Upper lobe of right lung (tissue), 1 donor: Measurements from ENCODE around the gene C16orf95. TPM values are rescaled to one million over a fixed set of nuclear protein-coding genes. Genes with fewer than 3 reads are reported as not detected.

ENCODE experiments used
- ATAC-seq: fragments of 200-7000 bp; cut with Tn5 transposase; one replicate; pipeline ENCODE4 v1.9.1; 2020; ENCODE audit warnings: mild to moderate bottlenecking, moderate library complexity
- DNase-seq: peaks from one replicate; pipeline ENCODE4 v3.0.0-alpha.2; 2020
- H3K27ac ChIP-seq: fragments of 200-600 bp; one replicate; pipeline ENCODE4 v1.8.0; 2022
- H3K27me3 ChIP-seq: fragments of 200-600 bp; one replicate; pipeline ENCODE4 v1.8.0; 2022; ENCODE audit warnings: mild to moderate bottlenecking
- H3K36me3 ChIP-seq: fragments of 200-600 bp; one replicate; pipeline ENCODE4 v1.8.0; 2022
- H3K4me1 ChIP-seq: fragments of 200-600 bp; one replicate; pipeline ENCODE4 v1.8.0; 2022
- H3K4me3 ChIP-seq: fragments of 200-600 bp; one replicate; pipeline ENCODE4 v1.8.0; 2022; ENCODE audit warnings: mild to moderate bottlenecking
- H3K9me3 ChIP-seq: fragments of 200-600 bp; one replicate; pipeline ENCODE4 v1.8.0; 2022
- intact Hi-C: fragments of 100-400 bp; cut with DNase I; formaldehyde crosslinking; loops from one replicate; pipeline ENCODE4 v1.11.0; 2022
- total RNA-seq: library from RNA; stranded (reverse); fragmentation: NEBNext Ultra II Directional; extraction: Animal tissue kit (Norgen Biotek cat#: 25700); gene quantifications from one replicate; pipeline ENCODE4 v1.2.1, GENCODE V29; 2021
- TF ChIP-seq, protein P1 (sequence below): fragments of 200-600 bp; IDR thresholded peaks from one replicate; pipeline ENCODE4 v1.8.0; 2022; ENCODE audit warnings: antibody characterized with exemption
- donor health status: DM: no; HTN: yes; CAD: no; lungs with severe emphysema.

Gene C16orf95
- total RNA-seq, 1 donor from 2014 or later, result 3.0 TPM

DNA sequence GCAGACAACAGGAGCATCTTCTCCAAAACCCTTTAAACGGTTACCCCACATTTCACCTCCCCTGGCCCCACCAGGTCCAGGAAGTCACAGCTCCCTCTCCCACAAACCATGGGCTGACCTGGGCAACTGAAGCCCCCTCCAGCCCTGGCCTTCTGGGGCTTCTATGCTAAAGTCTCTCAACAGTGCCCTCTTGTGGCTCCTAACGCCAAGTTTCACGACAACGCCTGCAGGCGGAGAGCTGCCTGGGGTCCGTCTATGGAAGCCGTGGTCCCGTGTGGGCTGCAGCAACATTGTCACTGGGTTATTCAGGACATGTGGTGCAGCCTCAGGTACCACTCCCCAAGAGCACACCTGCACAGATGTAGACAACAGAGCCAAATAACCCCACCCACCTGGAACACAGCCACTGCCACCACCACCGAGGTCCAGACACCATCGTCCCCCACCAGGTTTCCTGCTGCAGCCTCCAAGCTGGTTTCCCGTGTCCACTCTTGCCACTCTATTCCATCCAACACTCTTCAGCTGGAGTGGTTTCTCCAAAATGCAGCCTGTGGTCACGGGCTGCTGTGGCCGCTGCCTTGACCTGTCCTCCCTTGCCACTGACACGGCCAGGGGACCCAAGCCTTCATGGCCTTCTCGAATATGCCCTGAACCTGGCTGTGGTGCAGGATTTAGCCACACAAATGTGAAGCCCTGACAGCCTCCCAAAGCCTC, 19.1 kb downstream of the C16orf95 start:
- DNase-seq, result no peak
- TF ChIP-seq, protein P1, sequence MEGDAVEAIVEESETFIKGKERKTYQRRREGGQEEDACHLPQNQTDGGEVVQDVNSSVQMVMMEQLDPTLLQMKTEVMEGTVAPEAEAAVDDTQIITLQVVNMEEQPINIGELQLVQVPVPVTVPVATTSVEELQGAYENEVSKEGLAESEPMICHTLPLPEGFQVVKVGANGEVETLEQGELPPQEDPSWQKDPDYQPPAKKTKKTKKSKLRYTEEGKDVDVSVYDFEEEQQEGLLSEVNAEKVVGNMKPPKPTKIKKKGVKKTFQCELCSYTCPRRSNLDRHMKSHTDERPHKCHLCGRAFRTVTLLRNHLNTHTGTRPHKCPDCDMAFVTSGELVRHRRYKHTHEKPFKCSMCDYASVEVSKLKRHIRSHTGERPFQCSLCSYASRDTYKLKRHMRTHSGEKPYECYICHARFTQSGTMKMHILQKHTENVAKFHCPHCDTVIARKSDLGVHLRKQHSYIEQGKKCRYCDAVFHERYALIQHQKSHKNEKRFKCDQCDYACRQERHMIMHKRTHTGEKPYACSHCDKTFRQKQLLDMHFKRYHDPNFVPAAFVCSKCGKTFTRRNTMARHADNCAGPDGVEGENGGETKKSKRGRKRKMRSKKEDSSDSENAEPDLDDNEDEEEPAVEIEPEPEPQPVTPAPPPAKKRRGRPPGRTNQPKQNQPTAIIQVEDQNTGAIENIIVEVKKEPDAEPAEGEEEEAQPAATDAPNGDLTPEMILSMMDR, result peak; percentile 62
- peak; percentile 43 for ATAC-seq
- H3K27ac ChIP-seq, result no peak overlapping the region
- intact Hi-C loops, result no loop called here
- H3K36me3 ChIP-seq, result no peaks in the 10 kb centered on the region
- no peak overlapping the region for H3K4me3 ChIP-seq
- no peaks in the 10 kb centered on the region for H3K27me3 ChIP-seq
- no peaks in the 10 kb centered on the region for H3K4me1 ChIP-seq
- H3K9me3 ChIP-seq, result no peaks in the 10 kb centered on the region

DNA sequence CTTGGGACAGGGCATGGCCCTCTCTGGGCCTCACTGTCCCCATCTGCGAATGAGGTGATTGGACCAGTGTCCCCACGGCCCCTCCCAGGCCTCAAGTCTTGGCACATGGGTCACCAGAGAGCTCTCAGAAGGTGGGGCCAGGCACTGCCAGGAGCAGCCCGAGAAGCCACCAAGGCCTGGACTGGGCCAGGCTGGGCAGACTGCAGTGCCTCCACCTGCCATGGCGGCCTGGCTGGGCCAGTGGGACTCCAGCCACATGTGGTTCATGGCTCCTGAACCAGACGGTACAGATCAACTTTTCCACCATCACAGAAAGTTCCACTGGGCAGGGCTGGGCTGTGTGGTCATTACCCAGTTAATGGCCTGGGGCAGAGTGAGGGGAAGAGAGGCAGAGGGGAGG, 19.8 kb downstream of the C16orf95 start:
- Histone ChIP-seq H3K27ac (no peak overlapping the region), H3K4me1 (no peaks in the 10 kb centered on the region), H3K36me3 (no peaks in the 10 kb centered on the region), H3K9me3 (no peaks in the 10 kb centered on the region), H3K4me3 (no peak overlapping the region), H3K27me3 (no peaks in the 10 kb centered on the region)
- DNase-seq (no peak), ATAC-seq (peak; percentile 12)
- TF ChIP-seq, protein P1, result no peak
- intact Hi-C loops, result no loop called here

DNA sequence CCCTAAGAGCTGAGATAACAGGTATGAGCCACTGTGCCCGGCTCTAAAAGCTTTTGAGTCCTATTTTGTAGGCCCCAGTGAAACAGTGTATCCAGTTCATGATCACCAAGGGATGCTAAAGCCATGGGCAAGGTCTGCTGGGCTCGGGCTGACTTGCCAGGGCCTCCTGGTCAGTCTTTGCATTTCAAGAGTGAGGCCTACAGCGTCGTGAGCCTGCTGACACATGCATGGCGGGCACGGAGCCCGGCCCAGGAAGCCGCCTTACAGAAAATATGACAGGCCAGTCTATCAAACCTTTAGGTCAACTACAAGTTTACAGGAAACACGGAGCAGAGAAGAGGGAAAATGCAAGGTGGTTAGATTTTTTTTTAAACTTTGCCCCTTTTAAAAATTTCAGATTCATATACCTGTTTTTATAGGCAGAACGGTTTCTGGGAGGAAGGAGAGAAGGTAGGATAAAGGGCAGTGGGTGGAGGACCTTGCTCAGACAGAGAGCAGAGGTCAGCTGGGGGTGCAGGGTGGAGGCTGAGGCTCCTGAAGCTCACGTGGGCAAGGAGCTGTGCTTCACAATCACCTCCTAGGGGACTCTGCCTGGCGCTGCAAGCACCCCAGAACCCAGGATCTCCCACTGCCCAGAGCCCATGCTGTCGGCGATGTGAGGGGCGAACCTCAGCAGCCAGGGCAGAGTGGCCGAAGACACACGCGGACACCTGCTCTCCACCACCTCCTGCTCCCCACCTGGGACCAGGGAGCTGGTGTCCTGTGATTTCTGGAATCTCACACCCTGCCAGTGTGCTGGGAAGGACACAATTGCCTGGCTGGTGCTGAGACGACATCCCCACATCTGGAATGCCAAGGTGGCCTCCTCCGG, 21.3 kb downstream of the C16orf95 start:
- TF ChIP-seq, protein P1, result no peak
- Histone ChIP-seq H3K27me3 (no peaks in the 10 kb centered on the region), H3K36me3 (no peaks in the 10 kb centered on the region), H3K4me1 (no peaks in the 10 kb centered on the region), H3K4me3 (no peak overlapping the region), H3K27ac (no peak overlapping the region), H3K9me3 (no peaks in the 10 kb centered on the region)
- intact Hi-C loops, result no loop called here
- no peak for ATAC-seq
- no peak for DNase-seq

DNA sequence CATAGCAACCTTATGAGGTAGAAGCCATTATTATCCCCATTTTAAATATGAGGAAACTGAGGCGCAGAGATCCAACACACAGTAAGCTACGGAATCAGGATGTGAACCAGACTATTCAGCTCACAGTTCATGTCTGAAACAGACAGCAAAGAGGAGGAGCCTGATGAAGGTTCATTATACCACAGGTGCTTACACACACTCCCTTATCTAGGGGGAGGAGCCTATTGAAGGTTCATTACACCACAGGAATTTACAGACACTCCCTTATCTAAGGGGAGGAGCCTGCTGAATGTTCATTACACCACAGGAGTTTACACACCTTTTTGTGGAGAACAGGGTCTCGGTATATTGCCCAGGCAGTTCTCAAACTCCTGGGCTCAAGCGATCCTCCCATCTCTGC, 21.9 kb downstream of the C16orf95 start:
- Histone ChIP-seq H3K27me3 (no peaks in the 10 kb centered on the region), H3K4me1 (no peaks in the 10 kb centered on the region), H3K36me3 (no peaks in the 10 kb centered on the region), H3K27ac (no peak overlapping the region), H3K4me3 (no peak overlapping the region), H3K9me3 (no peaks in the 10 kb centered on the region)
- ATAC-seq, result peak; percentile 45
- no peak for DNase-seq
- intact Hi-C loops, result no loop called here
- TF ChIP-seq, protein P1, result no peak

DNA sequence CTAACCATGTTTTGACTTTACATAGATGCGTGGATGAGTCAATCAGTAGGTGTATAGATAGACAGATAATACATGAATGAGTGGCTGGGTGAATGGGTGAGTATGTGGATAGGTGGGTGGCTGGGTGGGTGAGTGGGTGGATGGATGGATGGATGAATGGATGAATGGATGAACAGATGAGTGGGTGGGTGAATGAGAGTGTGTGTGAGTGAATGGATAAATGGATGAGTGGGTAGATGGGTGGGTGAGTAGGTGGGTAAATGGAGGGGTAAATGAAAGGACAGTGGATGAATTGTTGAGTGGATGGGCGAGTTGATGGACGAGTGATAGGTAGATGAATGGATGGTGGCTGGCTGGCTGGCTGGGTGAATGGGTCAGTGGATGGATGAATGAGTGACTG, 23.2 kb downstream of the C16orf95 start:
- no peak for ATAC-seq
- intact Hi-C loops, result no loop called here
- Histone ChIP-seq H3K9me3 (no peaks in the 10 kb centered on the region), H3K4me1 (no peaks in the 10 kb centered on the region), H3K27me3 (no peaks in the 10 kb centered on the region), H3K36me3 (no peaks in the 10 kb centered on the region), H3K27ac (no peak overlapping the region), H3K4me3 (no peak overlapping the region)
- no peak for DNase-seq
- TF ChIP-seq, protein P1, result no peak
